Umbilical cord (tissue), 2 donors: ENCODE data around the gene FYB1. TPM values are rescaled to one million over a fixed set of nuclear protein-coding genes. Genes with fewer than 3 reads are reported as not detected.

Experiments used
- DNase-seq: peaks from one replicate; pipeline ENCODE4 v3.0.0-alpha.2; 2015; ENCODE audit warnings: low spot score
- total RNA-seq: library from RNA; depleted of rRNA; stranded (reverse); fragments of >200 nt; gene quantifications from one replicate; pipeline ENCODE4 v1.2.3, GENCODE V29; 2014; ENCODE audit warnings: low replicate concordance; ENCODE audit not compliant: insufficient read depth

Gene FYB1
- total RNA-seq, 1 donor from 2014 or later = 14.9 TPM

- no peak for DNase-seq
Measured at GRCh38 chr5:39161578-39161977, 57.8 kb downstream of the FYB1 start.

- DNase-seq = no peak
Measured at GRCh38 chr5:39160576-39161213, 58.7 kb downstream of the FYB1 start.

GRCh38 chr5:39159811-39160490, 59.4 kb downstream of the FYB1 start:
- DNase-seq = no peak

GRCh38 chr5:39158786-39159185, 60.6 kb downstream of the FYB1 start:
- DNase-seq = no peak

- DNase-seq = no peak
Measured at GRCh38 chr5:39158127-39158593, 61.2 kb downstream of the FYB1 start.

GRCh38 chr5:39157701-39158100, 61.7 kb downstream of the FYB1 start:
- no peak for DNase-seq

GRCh38 chr5:39156082-39156481, 63.3 kb downstream of the FYB1 start:
- no peak for DNase-seq

GRCh38 chr5:39151745-39152144, 67.6 kb downstream of the FYB1 start:
- peak; percentile 16 for DNase-seq

GRCh38 chr5:39149966-39150365, 69.4 kb downstream of the FYB1 start:
- DNase-seq = no peak

GRCh38 chr5:39148983-39149534, 70.3 kb downstream of the FYB1 start:
- DNase-seq = no peak

- DNase-seq = no peak
Measured at GRCh38 chr5:39146831-39147540, 72.4 kb downstream of the FYB1 start.

GRCh38 chr5:39143151-39143860, 76.1 kb downstream of the FYB1 start:
- DNase-seq = no peak

GRCh38 chr5:39140558-39141168, 78.7 kb downstream of the FYB1 start:
- no peak for DNase-seq

- DNase-seq = no peak
Measured at GRCh38 chr5:39138892-39139291, 80.5 kb downstream of the FYB1 start.

GRCh38 chr5:39137819-39138451, 81.4 kb downstream of the FYB1 start:
- DNase-seq = no peak

GRCh38 chr5:39137391-39137790, 82.0 kb downstream of the FYB1 start:
- DNase-seq = no peak

- DNase-seq = no peak
Measured at GRCh38 chr5:39132792-39133191, 86.6 kb downstream of the FYB1 start.

- DNase-seq = no peak
Measured at GRCh38 chr5:39132128-39132447, 87.3 kb downstream of the FYB1 start.

GRCh38 chr5:39131210-39132127, 87.9 kb downstream of the FYB1 start:
- DNase-seq = no peak

- no peak for DNase-seq
Measured at GRCh38 chr5:39130716-39131115, 88.6 kb downstream of the FYB1 start.
